Measurements from ENCODE around the gene ICE2. TPM values are rescaled to one million over a fixed set of nuclear protein-coding genes. Genes with fewer than 3 reads are reported as not detected.
A peak's percentile ranks its signal among the peaks of the same experiment; 100 is the strongest.

The ICE2 gene
- total RNA-seq (10 to 100 TPM; 44.8 to 70.9 (median 68.0) TPM), polyA plus RNA-seq (10 to 100 TPM; 45.6 to 54.7 TPM), total RNA-seq (50.1 reads per million, percentile 71 among the genes with 10 or more reads in this experiment)

- H3K4me1 Mint-ChIP-seq, result peaks cover 43 to 86% (median 70%) of the 10 kb centered on the region in 7 donors
- peaks cover 5 to 26% (median 13%) of the 10 kb centered on the region in 5 donors for H3K36me3 Mint-ChIP-seq
- POLR2A ChIA-PET, result interaction anchor here (0.6 to 1.5 kb wide), 22 partner anchors 8 to 787 kb away, joined by 3 to 11 read pairs (median 4); partner anchors contain the start of gene ANXA2
These were observed at the start of gene ICE2 for GRCh38 chr15:60478566-60479360. ICE2 (minus strand) TSS chr15:60479142; CDS start chr15:60477977, 1,165 bp downstream.

GRCh38 chr15:60528530-60528929 is 49.6 kb upstream of the ICE2 start:
- peak; percentile 82 for ATAC-seq
- no peaks in the 10 kb centered on the region for H3K9me3 Mint-ChIP-seq
- H3K27ac ChIP-seq (ENCODE audit: low read depth, low read length), result peak overlapping the region; percentile 56

More at GRCh38 chr15:60478566-60479360, at the start of gene ICE2:
- CTCF ChIA-PET, result interaction anchor here (0.6 kb wide), 1 partner anchor 73 kb away, joined by 3 read pairs; no protein-coding TSS in a partner anchor
- Histone ChIP-seq H3K4me1 (ENCODE audit: control insufficient read depth in 2 of 2, insufficient read depth in 2 of 2, low read length in 2 of 2) (peaks cover 23 to 25% of the 10 kb centered on the region in 2 donors), H3K36me3 (ENCODE audit: control insufficient read depth in 2 of 3, insufficient read depth in 3 of 3, low read length in 3 of 3) (peaks cover 0 to 24% (median 0%) of the 10 kb centered on the region in 3 experiments), H3K4me3 (ENCODE audit: low read length) (peak within 1 kb of the TSS; percentile 83), H3K27ac (ENCODE audit: low read depth, low read length) (peak within 1 kb of the TSS; percentile 93), H3K9me3 (ENCODE audit: control insufficient read depth in 2 of 3, low read length in 3 of 3) (no peaks in the 10 kb centered on the region), H3K27me3 (ENCODE audit: control insufficient read depth in 2 of 2, insufficient read depth in 2 of 2, low read length in 2 of 2) (no peaks in the 10 kb centered on the region)
- peak within 1 kb of the TSS; percentile 93 to 100 (median 98) for H3K4me3 Mint-ChIP-seq
- peak within 1 kb of the TSS; percentile 98 to 100 (median 99) for H3K27ac Mint-ChIP-seq
- H3K9me3 Mint-ChIP-seq, result no peaks in the 10 kb centered on the region
- intact Hi-C loops (cut with micrococcal nuclease), result loop anchor here (1.0 to 10.0 kb wide), 15 partner anchors 14 to 1545 kb away; partner anchors contain the start of genes BNIP2 (in 2 of the 2), GTF2A2 (in 1 of the 2), RNF111 (in 1 of the 2) and SLTM (in 1 of the 2)
- DNase-seq (peak; percentile 89 to 96 (median 94)), ATAC-seq (peak; percentile 97)
- no peaks in the 10 kb centered on the region for H3K27me3 Mint-ChIP-seq

GRCh38 chr15:60527456-60527855 is 48.5 kb upstream of the ICE2 start:
- Histone ChIP-seq H3K4me3 (ENCODE audit: low read length) (no peak overlapping the region), H3K36me3 (ENCODE audit: control insufficient read depth in 2 of 3, insufficient read depth in 3 of 3, low read length in 3 of 3) (peaks cover 0 to 10% (median 4%) of the 10 kb centered on the region in 3 experiments), H3K27me3 (ENCODE audit: control insufficient read depth in 2 of 2, insufficient read depth in 2 of 2, low read length in 2 of 2) (no peaks in the 10 kb centered on the region), H3K4me1 (ENCODE audit: control insufficient read depth in 2 of 2, insufficient read depth in 2 of 2, low read length in 2 of 2) (peaks cover 15 to 18% of the 10 kb centered on the region in 2 donors), H3K9me3 (ENCODE audit: control insufficient read depth in 2 of 3, low read length in 3 of 3) (no peaks in the 10 kb centered on the region), H3K27ac (ENCODE audit: low read depth, low read length) (peak overlapping the region; percentile 56)
- DNase-seq, result no peak
- H3K9me3 Mint-ChIP-seq, result no peaks in the 10 kb centered on the region
- H3K27me3 Mint-ChIP-seq, result no peaks in the 10 kb centered on the region
- H3K4me3 Mint-ChIP-seq, result no peak overlapping the region
- intact Hi-C loops (cut with micrococcal nuclease), result no loop called here
- peaks cover 27 to 87% (median 79%) of the 10 kb centered on the region in 7 donors for H3K4me1 Mint-ChIP-seq
- POLR2A ChIA-PET, result interaction anchor here (1.0 to 1.2 kb wide), 2 partner anchors 11 to 15 kb away, joined by 3 read pairs; no protein-coding TSS in a partner anchor
- ATAC-seq, result no peak
- CTCF ChIA-PET, result interaction anchor here (1.3 kb wide), 1 partner anchor 18 kb away, joined by 3 read pairs; no protein-coding TSS in a partner anchor
- peak overlapping the region; percentile 59 to 96 (median 87) for H3K27ac Mint-ChIP-seq
- H3K36me3 Mint-ChIP-seq, result peaks cover 10 to 36% (median 16%) of the 10 kb centered on the region in 5 donors

More at GRCh38 chr15:60528530-60528929, 49.6 kb upstream of the ICE2 start:
- peaks cover 15 to 19% of the 10 kb centered on the region in 2 donors for H3K4me1 ChIP-seq (ENCODE audit: control insufficient read depth in 2 of 2, insufficient read depth in 2 of 2, low read length in 2 of 2)
- H3K4me1 Mint-ChIP-seq, result peaks cover 27 to 97% (median 86%) of the 10 kb centered on the region in 7 donors
- intact Hi-C loops (cut with micrococcal nuclease), result loop anchor here in 1 of 2 donors (2.0 kb wide), 1 partner anchor 22 kb away; no protein-coding TSS in a partner anchor
- H3K9me3 ChIP-seq (ENCODE audit: control insufficient read depth in 2 of 3, low read length in 3 of 3), result no peaks in the 10 kb centered on the region
- H3K36me3 ChIP-seq (ENCODE audit: control insufficient read depth in 2 of 3, insufficient read depth in 3 of 3, low read length in 3 of 3), result peaks cover 0 to 10% (median 4%) of the 10 kb centered on the region in 3 experiments
- peaks cover 10 to 32% (median 13%) of the 10 kb centered on the region in 5 donors for H3K36me3 Mint-ChIP-seq
- H3K4me3 ChIP-seq (ENCODE audit: low read length), result no peak overlapping the region
- CTCF ChIA-PET, result interaction anchor here (0.7 to 1.0 kb wide), 4 partner anchors 9 to 388 kb away, joined by 3 to 4 read pairs (median 3); no protein-coding TSS in a partner anchor
- POLR2A ChIA-PET, result interaction anchor here (0.7 to 1.2 kb wide), 2 partner anchors 16 to 317 kb away, joined by 3 read pairs; no protein-coding TSS in a partner anchor
- peak overlapping the region in 8 of 10 donors; percentile 16 to 68 (median 30) for H3K4me3 Mint-ChIP-seq
- peak in 6 of 9 donors; percentile 22 to 66 (median 50) for DNase-seq
- H3K27me3 Mint-ChIP-seq, result no peaks in the 10 kb centered on the region
- H3K27me3 ChIP-seq (ENCODE audit: control insufficient read depth in 2 of 2, insufficient read depth in 2 of 2, low read length in 2 of 2), result no peaks in the 10 kb centered on the region
- peak overlapping the region; percentile 78 to 96 (median 87) for H3K27ac Mint-ChIP-seq

GRCh38 chr15:60526127-60526616 is 47.2 kb upstream of the ICE2 start:
- Histone ChIP-seq H3K27ac (ENCODE audit: low read depth, low read length) (no peak overlapping the region), H3K36me3 (ENCODE audit: control insufficient read depth in 2 of 3, insufficient read depth in 3 of 3, low read length in 3 of 3) (peaks cover 0 to 10% (median 4%) of the 10 kb centered on the region in 3 experiments), H3K4me1 (ENCODE audit: control insufficient read depth in 2 of 2, insufficient read depth in 2 of 2, low read length in 2 of 2) (peaks cover 9 to 18% of the 10 kb centered on the region in 2 donors), H3K9me3 (ENCODE audit: control insufficient read depth in 2 of 3, low read length in 3 of 3) (no peaks in the 10 kb centered on the region), H3K27me3 (ENCODE audit: control insufficient read depth in 2 of 2, insufficient read depth in 2 of 2, low read length in 2 of 2) (no peaks in the 10 kb centered on the region), H3K4me3 (ENCODE audit: low read length) (no peak overlapping the region)
- Mint-ChIP-seq H3K36me3 (peaks cover 10 to 39% (median 16%) of the 10 kb centered on the region in 5 donors), H3K4me3 (no peak overlapping the region), H3K4me1 (peaks cover 27 to 81% (median 73%) of the 10 kb centered on the region in 7 donors), H3K27me3 (no peaks in the 10 kb centered on the region), H3K9me3 (no peaks in the 10 kb centered on the region), H3K27ac (peak overlapping the region in 6 of 9 donors; percentile 38 to 84 (median 74))
- ATAC-seq, result peak; percentile 42
- ChIA-PET POLR2A (interaction anchor here (0.6 to 1.0 kb wide), 6 partner anchors 8 to 687 kb away, joined by 3 to 4 read pairs (median 3); no protein-coding TSS in a partner anchor), CTCF (interaction anchor here (0.6 to 1.0 kb wide), 2 partner anchors 8 to 338 kb away, joined by 3 read pairs; no protein-coding TSS in a partner anchor)
- no peak for DNase-seq
- intact Hi-C loops (cut with micrococcal nuclease), result no loop called here

GRCh38 chr15:60525341-60526039 is 46.5 kb upstream of the ICE2 start:
- H3K27ac Mint-ChIP-seq, result peak overlapping the region; percentile 2 to 84 (median 71)
- intact Hi-C loops (cut with micrococcal nuclease), result no loop called here
- no peaks in the 10 kb centered on the region for H3K27me3 ChIP-seq (ENCODE audit: control insufficient read depth in 2 of 2, insufficient read depth in 2 of 2, low read length in 2 of 2)
- H3K4me3 Mint-ChIP-seq, result peak overlapping the region in 1 of 10 donors; percentile 12
- H3K9me3 ChIP-seq (ENCODE audit: control insufficient read depth in 2 of 3, low read length in 3 of 3), result no peaks in the 10 kb centered on the region
- no peaks in the 10 kb centered on the region for H3K27me3 Mint-ChIP-seq
- peaks cover 12 to 19% of the 10 kb centered on the region in 2 donors for H3K4me1 ChIP-seq (ENCODE audit: control insufficient read depth in 2 of 2, insufficient read depth in 2 of 2, low read length in 2 of 2)
- DNase-seq (no peak), ATAC-seq (no peak)
- peaks cover 32 to 80% (median 72%) of the 10 kb centered on the region in 7 donors for H3K4me1 Mint-ChIP-seq
- no peak overlapping the region for H3K4me3 ChIP-seq (ENCODE audit: low read length)
- POLR2A ChIA-PET, result interaction anchor here (0.6 to 1.0 kb wide), 2 partner anchors 8 to 50 kb away, joined by 3 read pairs; no protein-coding TSS in a partner anchor
- peaks cover 10 to 33% (median 20%) of the 10 kb centered on the region in 5 donors for H3K36me3 Mint-ChIP-seq
- no peaks in the 10 kb centered on the region for H3K9me3 Mint-ChIP-seq
- CTCF ChIA-PET, result interaction anchor here (0.6 kb wide), 1 partner anchor 339 kb away, joined by 3 read pairs; no protein-coding TSS in a partner anchor
- H3K27ac ChIP-seq (ENCODE audit: low read depth, low read length), result no peak overlapping the region
- peaks cover 0 to 6% (median 0%) of the 10 kb centered on the region in 3 experiments for H3K36me3 ChIP-seq (ENCODE audit: control insufficient read depth in 2 of 3, insufficient read depth in 3 of 3, low read length in 3 of 3)
